Loucy (cell line): ENCODE results near the gene WWOX.

Source experiments
- EZH2phosphoT487 ChIP-seq: fragments of 200-600 bp; IDR thresholded peaks from 2 replicates; pipeline ENCODE4 v1.6.1; 2018; ENCODE audit warnings: antibody characterized with exemption, mild to moderate bottlenecking, moderate library complexity, borderline replicate concordance
- TF ChIP-seq, protein P1 (sequence below): fragments of 200-600 bp; sonication (generic); conservative IDR thresholded peaks from 2 replicates; pipeline ENCODE4 v1.5.1; 2014; ENCODE audit warnings: mild to moderate bottlenecking, antibody characterized with exemption, low read length

DNA sequence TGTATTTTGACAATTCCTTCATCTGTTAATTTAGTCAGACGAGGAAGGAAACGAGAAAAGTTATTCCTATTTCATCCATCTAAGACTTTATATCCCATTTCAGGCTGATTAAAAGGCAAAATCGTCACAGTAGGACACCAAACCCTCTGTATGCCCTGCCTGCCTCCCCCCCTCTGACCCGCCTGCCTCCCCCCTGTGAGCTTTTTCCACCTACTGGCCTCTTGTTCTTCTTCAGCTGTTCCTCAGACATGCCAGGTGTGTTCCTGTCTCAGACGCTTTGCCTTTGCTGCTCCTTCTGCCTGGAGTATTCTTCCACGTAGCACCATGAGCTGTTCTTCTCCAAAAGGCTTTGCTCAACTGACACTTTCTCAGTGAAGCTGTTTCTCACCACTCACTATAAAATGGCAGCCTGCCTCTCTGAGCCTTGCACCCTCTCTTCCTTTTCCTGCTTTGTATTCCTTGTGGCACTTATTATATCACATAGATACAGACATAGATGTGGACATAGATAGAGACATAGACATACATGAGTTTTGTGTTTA, 777.7 kb downstream of the WWOX start:
- TF ChIP-seq, protein P1, sequence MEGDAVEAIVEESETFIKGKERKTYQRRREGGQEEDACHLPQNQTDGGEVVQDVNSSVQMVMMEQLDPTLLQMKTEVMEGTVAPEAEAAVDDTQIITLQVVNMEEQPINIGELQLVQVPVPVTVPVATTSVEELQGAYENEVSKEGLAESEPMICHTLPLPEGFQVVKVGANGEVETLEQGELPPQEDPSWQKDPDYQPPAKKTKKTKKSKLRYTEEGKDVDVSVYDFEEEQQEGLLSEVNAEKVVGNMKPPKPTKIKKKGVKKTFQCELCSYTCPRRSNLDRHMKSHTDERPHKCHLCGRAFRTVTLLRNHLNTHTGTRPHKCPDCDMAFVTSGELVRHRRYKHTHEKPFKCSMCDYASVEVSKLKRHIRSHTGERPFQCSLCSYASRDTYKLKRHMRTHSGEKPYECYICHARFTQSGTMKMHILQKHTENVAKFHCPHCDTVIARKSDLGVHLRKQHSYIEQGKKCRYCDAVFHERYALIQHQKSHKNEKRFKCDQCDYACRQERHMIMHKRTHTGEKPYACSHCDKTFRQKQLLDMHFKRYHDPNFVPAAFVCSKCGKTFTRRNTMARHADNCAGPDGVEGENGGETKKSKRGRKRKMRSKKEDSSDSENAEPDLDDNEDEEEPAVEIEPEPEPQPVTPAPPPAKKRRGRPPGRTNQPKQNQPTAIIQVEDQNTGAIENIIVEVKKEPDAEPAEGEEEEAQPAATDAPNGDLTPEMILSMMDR: no peak
- TF ChIP-seq EZH2phosphoT487: no peak
